HG03558 (cell line): ENCODE measurements around the gene RERG.

Source experiments
- ATAC-seq: cut with Tn5 transposase; IDR thresholded peaks from one replicate; pipeline ENCODE4 v1.9.1; 2021; ENCODE audit warnings: moderate number of reproducible peaks; ENCODE audit not compliant: unreplicated experiment; ENCODE audit errors: extremely low read depth

Gene RERG

DNA sequence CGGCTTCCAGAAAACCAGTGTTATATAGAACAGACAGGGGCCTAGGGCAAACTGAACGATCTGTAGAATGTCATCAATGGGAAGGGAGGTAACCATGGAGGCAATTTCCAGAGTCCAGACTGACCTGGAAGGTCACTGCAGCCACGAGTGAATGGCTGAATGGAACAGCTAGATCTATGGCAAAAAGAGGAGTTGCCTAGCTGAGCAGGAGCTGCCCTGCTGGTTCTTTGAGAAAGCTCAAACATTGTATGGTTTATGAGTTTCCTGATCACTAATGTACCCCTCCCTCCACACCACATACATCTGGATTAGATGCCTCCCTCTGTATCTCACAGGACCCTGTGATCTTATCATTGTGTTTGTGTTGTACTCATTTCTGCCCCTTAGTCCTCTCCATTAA lies 1.0 kb upstream of the RERG start:
- ATAC-seq, result no peak

GRCh38 chr12:15220451-15220850 lies 766 bp downstream of the RERG start:
- ATAC-seq, result no peak

DNA sequence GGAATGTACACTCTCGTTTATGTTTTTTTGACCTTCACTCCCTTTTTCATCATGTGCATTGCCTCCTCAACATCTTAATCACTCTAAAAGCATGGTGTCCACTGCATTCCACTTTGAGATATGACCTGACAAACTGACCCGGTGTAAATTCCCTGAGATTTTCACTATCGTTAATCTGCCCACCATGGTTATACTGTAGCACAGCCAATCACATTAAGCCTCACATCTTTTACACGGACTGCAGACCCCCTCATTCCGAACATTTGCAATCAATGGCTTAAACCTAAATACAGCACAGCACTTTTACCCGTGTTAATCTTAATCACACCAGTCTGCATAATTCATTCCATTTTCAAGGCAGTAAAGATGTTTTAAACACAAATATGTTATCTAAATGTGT lies 2.4 kb downstream of the RERG start:
- no peak for ATAC-seq

GRCh38 chr12:15216036-15216889 lies 5.0 kb downstream of the RERG start:
- ATAC-seq, result no peak

DNA sequence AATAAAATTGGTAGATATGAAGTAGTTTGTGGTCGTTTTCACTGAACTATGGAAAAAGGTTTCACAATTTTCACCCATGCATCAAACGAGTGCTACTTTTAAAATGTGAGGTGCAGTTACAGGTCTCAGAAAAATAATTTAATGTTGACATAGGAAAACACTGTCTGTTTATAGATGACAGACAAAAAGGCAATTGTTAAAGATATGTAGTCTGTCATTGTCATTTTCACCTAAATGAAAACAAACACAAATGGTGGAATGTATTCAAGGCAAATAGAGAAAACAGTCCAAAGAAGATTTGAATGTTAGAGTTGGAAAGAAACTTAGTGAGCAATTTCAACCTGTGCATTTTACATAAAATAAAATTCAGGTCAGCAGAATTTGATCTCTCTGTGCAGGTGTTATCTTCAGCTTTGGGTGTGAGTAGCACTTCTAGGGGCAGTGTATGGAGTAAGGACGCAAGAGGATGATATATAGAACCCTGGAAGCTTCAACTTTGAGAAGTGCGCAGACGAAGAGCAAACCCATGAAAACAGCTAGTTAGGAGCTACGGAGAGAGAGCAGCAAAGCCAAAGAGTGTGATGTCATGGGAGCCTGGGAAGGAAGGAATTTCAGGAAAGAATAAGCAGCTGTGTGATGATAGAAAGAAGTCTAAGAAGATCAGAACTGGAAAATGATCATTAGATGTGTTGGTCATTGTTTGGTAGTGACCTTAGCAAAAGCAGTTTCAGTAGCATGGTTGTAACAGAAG lies 6.2 kb downstream of the RERG start:
- ATAC-seq, result no peak

- ATAC-seq, result no peak
Measured at GRCh38 chr12:15212930-15213329, 8.3 kb downstream of the RERG start.

GRCh38 chr12:15209782-15210181 lies 11.4 kb downstream of the RERG start:
- ATAC-seq, result no peak

DNA sequence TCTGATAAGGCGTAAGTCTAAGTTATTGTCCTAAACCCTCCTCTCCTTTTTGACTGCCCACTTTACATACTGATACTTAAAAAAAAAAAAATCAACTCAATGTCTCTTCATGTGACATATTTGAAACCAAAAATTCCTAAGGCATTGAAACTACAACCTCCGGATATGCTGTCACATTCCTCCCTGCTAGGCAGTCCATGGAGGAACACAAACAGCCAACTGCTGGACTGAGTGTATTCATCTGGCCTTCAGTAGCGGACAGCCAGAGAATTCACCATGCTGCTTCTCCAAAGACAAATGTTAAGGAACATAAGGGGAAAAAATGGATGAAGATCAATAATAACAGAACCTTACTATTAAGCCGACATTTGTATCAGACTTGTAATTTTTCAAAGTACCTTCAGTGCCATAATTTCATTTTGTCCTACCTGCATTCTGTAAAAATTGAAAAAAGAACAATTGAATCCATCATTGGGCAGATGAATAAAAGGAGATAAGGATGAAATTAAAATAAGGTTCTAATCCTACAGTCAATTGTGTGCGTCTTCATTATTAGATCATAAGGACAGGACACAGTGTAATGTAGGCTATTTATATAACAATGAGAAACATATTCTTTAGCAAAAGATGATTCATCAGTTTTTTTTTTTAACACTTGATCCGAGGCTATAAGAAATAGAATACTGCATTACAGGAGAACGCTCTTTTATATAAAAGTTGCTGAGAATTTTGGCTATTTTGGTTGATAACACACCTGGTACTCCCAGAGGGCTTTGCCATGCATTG lies 12.2 kb downstream of the RERG start:
- ATAC-seq, result no peak

GRCh38 chr12:15208140-15208539 lies 13.1 kb downstream of the RERG start:
- ATAC-seq, result no peak

DNA sequence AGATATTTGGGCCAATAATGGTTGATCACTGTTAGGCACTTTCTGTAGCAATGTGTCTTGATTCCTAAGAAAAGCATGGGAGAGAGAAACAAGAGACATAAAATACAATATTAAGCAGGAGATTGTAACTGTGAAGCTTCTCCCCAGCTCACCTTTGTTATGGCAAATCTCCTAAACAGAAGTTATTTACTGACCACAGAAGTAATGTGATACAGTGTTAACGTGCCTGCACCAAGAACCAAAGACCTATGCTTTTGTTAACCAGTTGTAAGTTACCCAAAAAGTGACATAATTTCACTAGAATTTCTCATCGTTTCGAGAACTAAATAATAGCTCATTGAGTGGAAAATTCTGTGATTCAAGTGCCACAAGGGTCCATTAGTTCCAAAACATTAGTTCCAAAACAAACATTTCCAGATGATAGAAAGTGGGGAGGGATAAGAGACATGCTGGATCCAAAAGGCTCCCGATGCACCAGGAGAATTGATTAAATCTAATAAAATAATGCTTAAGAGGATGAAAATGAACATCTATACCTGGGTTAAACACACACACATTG lies 14.3 kb downstream of the RERG start:
- ATAC-seq, result no peak

DNA sequence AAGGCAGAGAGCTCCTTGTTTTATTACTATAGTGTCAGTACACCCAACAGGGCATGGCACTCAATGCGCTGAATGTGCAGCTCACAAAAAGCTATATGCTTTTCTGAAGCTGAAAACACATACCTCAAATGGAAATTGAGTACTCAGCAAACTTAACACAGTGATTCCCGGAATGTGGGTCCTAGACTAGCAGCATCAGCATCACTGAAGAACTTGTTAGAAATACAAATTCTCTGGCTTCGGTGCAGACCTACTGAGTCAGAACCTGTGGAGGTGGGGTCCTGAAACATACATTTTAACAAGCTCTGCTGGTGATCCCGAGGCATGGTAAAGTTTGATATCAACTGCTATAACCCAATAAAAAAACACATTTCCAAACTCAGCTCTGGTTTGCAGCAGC lies 14.9 kb downstream of the RERG start:
- ATAC-seq, result no peak

DNA sequence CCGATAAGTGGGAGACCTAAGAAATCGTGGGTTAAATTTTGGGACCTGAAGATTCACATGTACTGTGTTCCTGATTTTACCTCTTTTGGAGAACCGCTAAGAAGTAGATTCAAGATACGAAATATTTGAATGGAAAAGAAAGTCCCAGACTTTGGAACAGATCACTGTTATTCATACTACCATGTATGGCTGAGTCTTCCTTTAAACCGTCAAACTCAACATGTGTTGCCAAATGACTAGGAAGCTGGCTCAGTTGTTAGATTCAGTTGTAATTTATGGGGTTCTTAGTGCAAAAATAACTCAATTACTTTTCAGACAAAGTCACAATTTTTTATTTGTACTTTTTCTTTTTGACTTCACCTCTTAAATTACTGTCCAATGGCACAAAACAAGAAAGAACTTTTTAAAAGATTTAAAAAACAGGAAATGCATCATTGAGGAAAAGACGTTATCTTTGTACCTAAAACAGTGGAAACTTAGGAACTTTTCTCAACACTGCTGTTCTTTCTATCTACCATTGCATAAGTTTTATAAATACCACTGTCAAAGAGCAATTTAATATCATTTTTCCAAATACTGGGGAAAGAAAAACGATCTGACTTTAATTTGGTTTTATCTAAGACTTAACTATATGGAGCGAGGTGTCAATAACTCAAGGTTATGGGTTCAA lies 15.7 kb downstream of the RERG start:
- ATAC-seq, result no peak

DNA sequence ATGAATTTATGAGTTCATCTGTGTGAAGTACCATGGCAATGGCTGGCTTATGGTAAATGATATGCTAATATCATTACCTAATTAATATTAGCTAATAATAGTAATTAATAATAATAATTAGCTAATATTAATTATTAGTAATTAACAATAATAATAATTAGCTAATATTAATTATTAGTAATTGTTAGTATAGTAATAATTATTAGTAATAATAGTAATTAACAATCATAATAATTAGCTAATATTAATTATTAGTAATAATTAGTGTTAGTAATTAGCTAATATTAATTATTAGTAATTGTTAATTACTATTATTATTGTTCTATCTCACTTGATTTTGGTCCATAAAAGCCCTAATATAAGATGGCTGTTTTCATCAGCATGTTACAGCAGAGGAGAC lies 19.8 kb downstream of the RERG start:
- no peak for ATAC-seq

DNA sequence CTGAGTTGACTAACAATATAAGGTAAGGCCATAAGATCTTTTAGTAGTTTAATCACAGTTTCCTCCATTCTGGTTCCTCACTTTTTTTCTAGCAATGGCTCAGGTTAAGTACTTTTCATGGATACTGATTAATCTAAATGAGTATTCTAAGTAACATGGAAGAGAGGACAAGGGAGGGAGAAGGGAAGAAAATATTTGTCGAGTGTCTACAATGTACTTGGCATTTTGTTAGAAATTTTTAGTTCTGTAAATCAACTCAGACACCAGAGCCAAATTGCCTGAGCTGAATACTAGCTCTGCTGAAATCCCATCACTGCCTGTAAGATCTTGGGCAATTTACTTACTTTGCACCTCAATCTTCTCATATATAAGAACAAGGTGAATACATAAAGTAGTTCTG lies 20.2 kb downstream of the RERG start:
- ATAC-seq, result no peak

DNA sequence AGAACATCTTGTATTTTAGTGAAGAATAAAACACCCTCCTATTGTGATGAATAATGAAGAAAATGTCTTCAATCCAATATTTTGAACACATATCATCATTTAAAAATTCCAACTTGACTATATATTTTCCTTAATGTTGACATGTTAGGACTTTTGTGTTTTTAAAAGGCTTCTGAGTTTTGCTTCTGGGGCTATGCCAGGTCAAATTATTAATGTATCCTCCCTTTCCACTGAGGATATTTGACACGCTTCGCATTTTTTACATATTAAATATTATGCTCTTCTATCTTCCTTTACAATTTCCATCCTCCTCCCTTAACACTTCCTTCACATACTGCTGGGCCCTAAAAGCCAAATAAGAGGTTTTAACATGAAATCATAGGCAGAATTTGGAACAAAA lies 20.6 kb downstream of the RERG start:
- no peak for ATAC-seq

- no peak for ATAC-seq
Measured at GRCh38 chr12:15199930-15200329, 21.3 kb downstream of the RERG start.

GRCh38 chr12:15196678-15197505 lies 24.3 kb downstream of the RERG start:
- ATAC-seq, result no peak

- ATAC-seq, result no peak
Measured at GRCh38 chr12:15196221-15196620, 25.0 kb downstream of the RERG start.
